GM23338 (cell line): ENCODE results near the gene USP2. TPM values are rescaled to one million over a fixed set of nuclear protein-coding genes. Genes with fewer than 3 reads are reported as not detected.
A peak's percentile ranks its signal among the peaks of the same experiment; 100 is the strongest.

Experiments used
- ATAC-seq: fragments of 200-7000 bp; cut with Tn5 transposase; 3 replicates; pipeline ENCODE4 v1.9.1; 2020
- DNase-seq: peaks from one replicate; pipeline ENCODE4 v3.0.0-alpha.2; 2015; ENCODE audit warnings: low spot score
- H2AFZ ChIP-seq: fragments of 200-600 bp; sonication (generic); 2 replicates; pipeline ENCODE4 v1.8.0; 2016; ENCODE audit warnings: antibody characterized with exemption, mild to moderate bottlenecking, moderate library complexity
- H3F3A ChIP-seq: fragments of 200-600 bp; sonication (generic); replicated peaks from 2 replicates; pipeline ENCODE4 v1.8.0; 2017; ENCODE audit warnings: antibody characterized with exemption, mixed run types, low read depth
- H3K27ac ChIP-seq: fragments of 200-600 bp; sonication (generic); 2 replicates; pipeline ENCODE4 v1.6.1; 2016; ENCODE audit warnings: low read depth
- H3K27me3 ChIP-seq: fragments of 200-600 bp; sonication (generic); 2 replicates; pipeline ENCODE4 v1.8.0; 2016; ENCODE audit warnings: mild to moderate bottlenecking, mixed run types, moderate library complexity; ENCODE audit not compliant: insufficient read depth
- H3K36me3 ChIP-seq: fragments of 200-600 bp; sonication (generic); 2 replicates; pipeline ENCODE4 v1.8.0; 2016; ENCODE audit warnings: mild to moderate bottlenecking; ENCODE audit not compliant: insufficient read depth
- H3K4me1 ChIP-seq: fragments of 200-600 bp; sonication (generic); 2 replicates; pipeline ENCODE4 v1.8.0; 2016; ENCODE audit warnings: mild to moderate bottlenecking, moderate library complexity; ENCODE audit not compliant: insufficient read depth
- H3K4me2 ChIP-seq: fragments of 200-600 bp; sonication (generic); 2 replicates; pipeline ENCODE4 v1.7.1; 2017; ENCODE audit warnings: mixed run types
- H3K4me3 ChIP-seq: fragments of 200-600 bp; sonication (generic); 2 replicates; pipeline ENCODE4 v1.6.1; 2016; ENCODE audit warnings: mixed run types
- H3K79me2 ChIP-seq: fragments of 200-600 bp; sonication (generic); replicated peaks from 2 replicates; pipeline ENCODE4 v1.8.0; 2017; ENCODE audit warnings: mild to moderate bottlenecking; ENCODE audit not compliant: insufficient read depth
- H3K9me2 ChIP-seq: fragments of 200-600 bp; sonication (generic); 2 replicates; pipeline ENCODE4 v1.8.0; 2017; ENCODE audit not compliant: insufficient read depth
- H4K20me1 ChIP-seq: fragments of 200-600 bp; sonication (generic); replicated peaks from 2 replicates; pipeline ENCODE4 v1.8.0; 2017; ENCODE audit warnings: mild to moderate bottlenecking; ENCODE audit not compliant: insufficient read depth
- H3K27ac Mint-ChIP-seq: 2 replicates; pipeline ENCODE4 v1.8.0; 2020; ENCODE audit warnings: inconsistent platforms, mild to moderate bottlenecking, moderate library complexity, mixed read lengths
- H3K27me3 Mint-ChIP-seq: 3 replicates; pipeline ENCODE4 v1.8.0; 2022; ENCODE audit warnings: low read depth, mild to moderate bottlenecking, moderate library complexity, mixed read lengths, inconsistent platforms; ENCODE audit not compliant: insufficient read depth, poor library complexity
- H3K36me3 Mint-ChIP-seq: 3 replicates; pipeline ENCODE4 v1.8.0; 2021; ENCODE audit warnings: low read depth, mild to moderate bottlenecking, inconsistent platforms, moderate library complexity, mixed read lengths
- H3K4me1 Mint-ChIP-seq: 3 replicates; pipeline ENCODE4 v1.8.0; 2020; ENCODE audit warnings: mild to moderate bottlenecking, inconsistent platforms, mixed read lengths
- H3K4me3 Mint-ChIP-seq: 3 replicates; pipeline ENCODE4 v1.8.0; 2021; ENCODE audit warnings: moderate library complexity, mild to moderate bottlenecking, inconsistent platforms, mixed read lengths
- H3K9me3 Mint-ChIP-seq: 3 replicates; pipeline ENCODE4 v1.8.0; 2020; ENCODE audit warnings: moderate library complexity, mild to moderate bottlenecking, inconsistent platforms, mixed read lengths
- CREB1 ChIP-seq: fragments of 250-450 bp; sonication (Bioruptor Pico); IDR thresholded peaks from 2 replicates; pipeline ENCODE4 v1.5.0; 2020; ENCODE audit warnings: low read depth, mild to moderate bottlenecking, moderate library complexity
- ETS1 ChIP-seq: IDR thresholded peaks from 2 replicates; pipeline ENCODE4 v1.6.1; 2016; ENCODE audit warnings: antibody characterized with exemption
- EZH2 ChIP-seq: fragments of 200-600 bp; sonication (generic); IDR thresholded peaks from one replicate; pipeline ENCODE4 v1.8.0; 2017; ENCODE audit warnings: antibody characterized with exemption, mild to moderate bottlenecking, low read depth; ENCODE audit not compliant: unreplicated experiment
- EZH2phosphoT487 ChIP-seq: fragments of 200-600 bp; sonication (generic); IDR thresholded peaks from one replicate; pipeline ENCODE4 v1.8.1; 2018; ENCODE audit warnings: antibody characterized with exemption; ENCODE audit not compliant: unreplicated experiment
- NANOG ChIP-seq: IDR thresholded peaks from 2 replicates; pipeline ENCODE4 v1.6.1; 2016; ENCODE audit warnings: antibody characterized with exemption, borderline replicate concordance
- POLR2AphosphoS5 ChIP-seq: IDR thresholded peaks from 2 replicates; pipeline ENCODE4 v1.6.1; 2016; ENCODE audit warnings: antibody characterized with exemption, low read depth
- REST ChIP-seq: IDR thresholded peaks from one replicate; pipeline ENCODE4 v1.6.1; 2018; ENCODE audit warnings: antibody characterized with exemption; ENCODE audit not compliant: unreplicated experiment
- STAT1 ChIP-seq: IDR thresholded peaks from one replicate; pipeline ENCODE4 v1.6.1; 2016; ENCODE audit warnings: antibody characterized with exemption; ENCODE audit not compliant: unreplicated experiment
- ZNF114 ChIP-seq: fragments of 250-450 bp; sonication (Bioruptor Pico); IDR thresholded peaks from 2 replicates; pipeline ENCODE4 v1.5.0; 2020; ENCODE audit warnings: mild to moderate bottlenecking, moderate library complexity
- ZNF331 ChIP-seq: fragments of 250-450 bp; sonication (Bioruptor Pico); IDR thresholded peaks from 2 replicates; pipeline ENCODE4 v1.5.0; 2020; ENCODE audit warnings: low read depth, mild to moderate bottlenecking, moderate library complexity
- polyA plus RNA-seq: library from polyadenylated mRNA; unstranded; fragments of >200 nt; fragmentation: Nextera tagmentation; extraction: Ambion mirVana; gene quantifications from 2 replicates; pipeline ENCODE4 v1.2.1, GENCODE V29; 2016
- total RNA-seq: library from RNA; depleted of rRNA; stranded (reverse); fragments of >200 nt; shearing (Covaris generic); gene quantifications from 2 replicates; pipeline ENCODE4 v1.2.3, GENCODE V29; 2014
- TF ChIP-seq, protein P1 (sequence below), 2 experiments: fragments of 200-600 bp in 1 of 2; sonication (generic) in 1 of 2; conservative IDR thresholded peaks; 2 replicates each; pipeline versions ENCODE4 v1.5.1 to v1.6.1; 2016 to 2017; ENCODE audit warnings: antibody characterized with exemption in 2 of 2, low read depth in 2 of 2, mild to moderate bottlenecking in 2 of 2, moderate library complexity in 1 of 2

USP2 gene
- total and polyA plus RNA-seq, 2 experiments from 2014 or later, result 4.9 to 5.0 TPM

DNA sequence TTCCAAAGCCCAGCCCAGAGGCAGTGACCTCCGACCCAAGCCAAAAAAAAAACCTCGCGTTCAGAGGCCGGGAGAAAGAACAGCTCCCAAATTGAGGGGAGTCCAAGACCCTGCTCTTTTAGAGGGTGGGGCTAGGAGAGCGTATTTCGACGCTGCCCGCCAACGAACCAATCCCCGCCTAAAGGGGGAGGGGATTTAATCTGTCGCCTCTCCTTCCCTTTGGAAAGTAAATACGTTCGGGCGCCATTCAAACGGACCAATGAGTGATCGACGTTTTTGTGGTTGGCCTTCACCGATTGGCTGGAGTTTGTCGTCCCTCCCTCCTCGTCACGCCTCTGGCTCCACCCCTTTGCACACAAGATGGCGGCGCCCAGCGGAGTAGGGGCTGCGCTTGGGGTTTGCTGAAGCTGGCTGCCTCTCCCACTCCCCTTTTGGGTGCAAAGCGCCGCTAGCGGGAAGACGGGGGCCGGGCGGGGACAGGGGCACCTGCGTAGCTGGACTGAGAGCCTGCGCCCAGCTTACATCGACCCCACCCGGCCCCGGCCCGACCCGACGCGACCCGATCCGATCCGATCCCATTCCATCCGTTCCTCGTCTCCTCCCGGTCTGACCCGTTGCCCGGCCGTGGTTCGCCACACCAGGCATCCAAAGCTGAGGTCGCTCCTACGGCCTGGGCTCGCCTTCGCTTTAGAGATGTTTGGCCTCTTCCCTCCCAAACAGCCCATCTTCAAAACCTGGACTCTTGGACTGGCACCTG is 47.1 kb downstream of the USP2 start, which contains the start of gene RNF26:
TSS of gene RNF26 (plus strand) at position 354 of the 757 bp plus-strand sequence. CDS start 596 bp downstream, outside the sequence.
- 0 out of 2 replicates have a peak within 1 kb of the TSS, but pooled peaks have one; percentile 1 for H2AFZ ChIP-seq
- ATAC-seq (peak; percentile 71), DNase-seq (peak; percentile 100)
- Mint-ChIP-seq H3K4me3 (peak within 1 kb of the TSS; percentile 100), H3K9me3 (no peaks in the 10 kb centered on the region; the same call in 2 of the 3 replicates), H3K4me1 (peaks cover 48% of the 10 kb centered on the region), H3K27me3 (peaks cover 30% of the 10 kb centered on the region), H3K27ac (peak within 1 kb of the TSS; percentile 99), H3K36me3 (peaks cover 16% of the 10 kb centered on the region; the same call in 2 of the 3 replicates)
- peak within 1 kb of the TSS; percentile 80 for H3K27ac ChIP-seq
- H3F3A ChIP-seq, result peaks cover 24% of the 10 kb centered on the region
- H3K9me2 ChIP-seq, result no peaks in the 10 kb centered on the region
- H3K4me1 ChIP-seq, result peaks cover 36% of the 10 kb centered on the region; the same call in 1 of the 2 replicates
- peak within 1 kb of the TSS; percentile 99 for H3K4me2 ChIP-seq
- H3K4me3 ChIP-seq, result peak within 1 kb of the TSS; percentile 97
- H4K20me1 ChIP-seq, result no peaks in the 10 kb centered on the region
- no peaks in the 10 kb centered on the region; the same call in 1 of the 2 replicates for H3K36me3 ChIP-seq
- H3K79me2 ChIP-seq, result peaks cover 22% of the 10 kb centered on the region
- H3K27me3 ChIP-seq, result peaks cover 9% of the 10 kb centered on the region
- TF ChIP-seq POLR2AphosphoS5 (peak; percentile 71), REST (no peak), CREB1 (CRISPR knock-in tag) (peak; percentile 91)

GRCh38 chr11:119332111-119332765 is 49.3 kb downstream of the USP2 start:
- H3K36me3 Mint-ChIP-seq, result peaks cover 14% of the 10 kb centered on the region; the same call in 2 of the 3 replicates
- no peak overlapping the region for H3K27ac Mint-ChIP-seq
- no peaks in the 10 kb centered on the region; the same call in 2 of the 3 replicates for H3K9me3 Mint-ChIP-seq
- Histone ChIP-seq H2AFZ (peak overlapping the region; percentile 59; the same call in 1 of the 2 replicates), H3F3A (peaks cover 15% of the 10 kb centered on the region; the same call in 1 of the 2 replicates), H3K4me3 (no peak overlapping the region), H3K9me2 (no peaks in the 10 kb centered on the region), H3K4me1 (peaks cover 17% of the 10 kb centered on the region; the same call in 1 of the 2 replicates), H3K4me2 (no peak overlapping the region), H3K27me3 (no peaks in the 10 kb centered on the region), H3K36me3 (no peaks in the 10 kb centered on the region; the same call in 1 of the 2 replicates), H3K79me2 (peaks cover 22% of the 10 kb centered on the region), H3K27ac (no peak overlapping the region), H4K20me1 (no peaks in the 10 kb centered on the region)
- no peak overlapping the region; the same call in 2 of the 3 replicates for H3K4me3 Mint-ChIP-seq
- ATAC-seq (no peak), DNase-seq (no peak)
- H3K27me3 Mint-ChIP-seq, result peaks cover 22% of the 10 kb centered on the region
- peaks cover 27% of the 10 kb centered on the region for H3K4me1 Mint-ChIP-seq
- TF ChIP-seq ETS1, result no peak
- no peak for TF ChIP-seq ZNF331
- TF ChIP-seq STAT1, result no peak
- TF ChIP-seq CREB1 (CRISPR knock-in tag), result no peak
- TF ChIP-seq NANOG, result no peak
- TF ChIP-seq, protein P1, sequence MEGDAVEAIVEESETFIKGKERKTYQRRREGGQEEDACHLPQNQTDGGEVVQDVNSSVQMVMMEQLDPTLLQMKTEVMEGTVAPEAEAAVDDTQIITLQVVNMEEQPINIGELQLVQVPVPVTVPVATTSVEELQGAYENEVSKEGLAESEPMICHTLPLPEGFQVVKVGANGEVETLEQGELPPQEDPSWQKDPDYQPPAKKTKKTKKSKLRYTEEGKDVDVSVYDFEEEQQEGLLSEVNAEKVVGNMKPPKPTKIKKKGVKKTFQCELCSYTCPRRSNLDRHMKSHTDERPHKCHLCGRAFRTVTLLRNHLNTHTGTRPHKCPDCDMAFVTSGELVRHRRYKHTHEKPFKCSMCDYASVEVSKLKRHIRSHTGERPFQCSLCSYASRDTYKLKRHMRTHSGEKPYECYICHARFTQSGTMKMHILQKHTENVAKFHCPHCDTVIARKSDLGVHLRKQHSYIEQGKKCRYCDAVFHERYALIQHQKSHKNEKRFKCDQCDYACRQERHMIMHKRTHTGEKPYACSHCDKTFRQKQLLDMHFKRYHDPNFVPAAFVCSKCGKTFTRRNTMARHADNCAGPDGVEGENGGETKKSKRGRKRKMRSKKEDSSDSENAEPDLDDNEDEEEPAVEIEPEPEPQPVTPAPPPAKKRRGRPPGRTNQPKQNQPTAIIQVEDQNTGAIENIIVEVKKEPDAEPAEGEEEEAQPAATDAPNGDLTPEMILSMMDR (conservative IDR thresholded peaks at IDR 0.05; ENCODE audit: low read depth in 2 of 2), result no peak
- TF ChIP-seq EZH2, result no peak
- TF ChIP-seq REST, result no peak
- TF ChIP-seq ZNF114 (CRISPR knock-in tag), result no peak
- TF ChIP-seq EZH2phosphoT487, result no peak
